ENCODE data around the gene NPSR1.
"Not testable (repeated sequence)": the region's sequence is repeated elsewhere in the genome, so short reads cannot be mapped to it uniquely, and the experiment has no call there.

Gene NPSR1

GRCh38 chr7:34657632-34658268, at the start of gene NPSR1:
NPSR1 (plus strand) TSS chr7:34658218; CDS start chr7:34658413, 195 bp downstream.
- no peak for DNase-seq (ENCODE audit: low read depth in 2 of 2)

DNA sequence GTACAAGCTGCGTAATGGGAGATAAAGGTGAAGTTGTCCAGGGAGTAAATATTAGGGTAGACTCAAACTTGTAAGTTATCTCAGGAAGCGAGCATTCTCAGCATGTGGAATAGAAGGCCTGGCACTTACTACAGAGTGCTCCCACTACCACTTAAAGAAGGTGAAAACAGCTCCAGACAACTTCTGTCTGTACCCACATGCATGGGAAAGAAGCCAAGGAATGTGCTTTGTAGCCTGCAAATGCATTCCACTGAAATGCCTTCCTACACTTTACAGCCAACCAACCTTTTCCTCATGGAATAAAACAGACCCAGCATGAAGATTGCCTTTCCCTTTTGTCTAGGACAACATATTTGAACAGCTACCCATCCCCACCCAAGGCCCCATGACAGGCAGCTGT, 45.4 kb upstream of the NPSR1 start:
- no peak for DNase-seq (ENCODE audit: low read depth in 2 of 2)

DNA sequence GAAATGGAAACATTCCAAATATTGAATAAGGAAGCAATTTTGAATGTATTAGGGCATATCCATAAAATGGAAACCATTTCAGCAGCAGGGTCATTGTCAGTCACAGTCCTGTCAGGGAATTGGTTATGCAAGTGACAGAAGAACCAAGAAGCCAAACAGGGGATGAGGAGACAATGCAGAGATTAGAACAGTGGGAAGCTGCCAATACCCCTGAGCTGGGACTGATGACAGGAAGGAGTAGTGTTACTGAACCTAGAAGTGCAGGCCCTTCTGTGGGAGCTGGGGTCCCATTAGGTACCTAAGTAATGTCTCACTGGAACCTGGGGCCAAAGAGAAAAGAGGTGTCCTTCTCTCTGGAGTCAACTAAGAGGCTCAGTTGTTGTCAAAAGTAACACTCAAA, 37.6 kb upstream of the NPSR1 start:
- no peak for DNase-seq (ENCODE audit: low read depth in 2 of 2)

- DNase-seq (ENCODE audit: low read depth in 2 of 2), result no peak
Observed at GRCh38 chr7:34622182-34622581, 35.8 kb upstream of the NPSR1 start.

DNA sequence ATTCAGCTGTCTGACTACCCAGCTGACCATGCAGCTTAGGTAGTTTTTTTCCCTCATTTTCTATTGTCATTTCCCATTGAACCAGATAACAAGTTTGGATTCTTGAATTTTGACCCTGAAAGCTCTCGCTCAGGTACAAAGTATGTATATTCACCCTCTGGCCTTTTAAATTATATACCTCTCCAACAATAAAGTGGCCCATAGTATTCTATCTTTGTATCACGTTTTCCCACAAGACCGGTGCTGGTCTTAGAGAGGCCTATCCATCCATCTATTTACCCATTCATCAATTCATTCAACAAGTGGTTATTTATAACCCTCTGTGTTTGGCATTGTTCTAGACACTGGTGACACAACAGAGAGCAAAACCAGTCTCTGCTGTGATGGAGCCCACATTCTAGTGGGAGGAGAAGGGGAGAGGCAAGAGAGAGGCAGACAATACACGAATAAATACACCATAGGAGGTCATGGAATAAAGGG, 35.2 kb upstream of the NPSR1 start:
- DNase-seq (ENCODE audit: low read depth in 2 of 2), result no peak

- not testable (repeated sequence) for DNase-seq (ENCODE audit: low read depth in 2 of 2)
Observed at GRCh38 chr7:34628618-34629017, 29.4 kb upstream of the NPSR1 start.

DNA sequence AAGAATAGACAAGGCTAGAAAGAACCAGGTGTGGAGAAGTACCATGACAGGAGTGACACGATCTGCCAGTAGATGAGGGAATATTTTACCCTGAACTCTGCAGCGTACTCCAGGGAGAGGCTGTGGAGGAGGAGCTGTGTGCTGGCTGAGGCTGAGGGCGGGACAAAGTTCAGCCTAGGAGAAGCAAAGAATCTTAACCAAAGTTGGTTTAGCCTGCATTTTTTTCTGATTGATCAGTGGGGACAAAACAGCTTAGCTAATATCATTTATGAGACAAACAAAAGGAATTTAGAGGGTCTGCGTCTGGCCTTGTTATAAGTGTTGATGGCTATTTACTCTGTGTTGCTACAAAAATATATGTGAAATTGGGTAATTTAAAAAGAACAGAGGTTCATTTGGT, 5.2 kb upstream of the NPSR1 start:
- no peak for DNase-seq (ENCODE audit: low read depth in 2 of 2)

GRCh38 chr7:34653787-34654186, 4.2 kb upstream of the NPSR1 start:
- DNase-seq (ENCODE audit: low read depth in 2 of 2), result no peak

DNA sequence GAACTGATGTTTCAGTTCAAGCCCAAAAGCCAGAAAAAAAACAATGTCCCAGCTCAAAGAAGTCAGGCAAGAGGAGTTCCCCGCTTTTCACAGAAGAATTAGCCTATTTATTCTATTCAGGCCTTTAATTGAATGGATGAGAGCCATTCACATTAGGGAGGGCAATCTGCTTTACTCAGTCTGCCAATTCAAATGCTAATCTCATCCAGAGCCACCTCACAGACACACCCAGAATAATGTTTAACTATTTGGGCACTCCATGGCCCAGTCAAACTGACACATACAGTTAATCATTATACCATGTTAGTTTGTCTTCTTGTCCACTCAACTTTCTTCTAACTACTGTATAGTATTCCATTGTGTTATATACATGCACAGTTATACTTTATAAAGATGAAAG, 2.6 kb upstream of the NPSR1 start:
- no peak for DNase-seq (ENCODE audit: low read depth in 2 of 2)

GRCh38 chr7:34656041-34656440, 2.0 kb upstream of the NPSR1 start:
- no peak for DNase-seq (ENCODE audit: low read depth in 2 of 2)

DNA sequence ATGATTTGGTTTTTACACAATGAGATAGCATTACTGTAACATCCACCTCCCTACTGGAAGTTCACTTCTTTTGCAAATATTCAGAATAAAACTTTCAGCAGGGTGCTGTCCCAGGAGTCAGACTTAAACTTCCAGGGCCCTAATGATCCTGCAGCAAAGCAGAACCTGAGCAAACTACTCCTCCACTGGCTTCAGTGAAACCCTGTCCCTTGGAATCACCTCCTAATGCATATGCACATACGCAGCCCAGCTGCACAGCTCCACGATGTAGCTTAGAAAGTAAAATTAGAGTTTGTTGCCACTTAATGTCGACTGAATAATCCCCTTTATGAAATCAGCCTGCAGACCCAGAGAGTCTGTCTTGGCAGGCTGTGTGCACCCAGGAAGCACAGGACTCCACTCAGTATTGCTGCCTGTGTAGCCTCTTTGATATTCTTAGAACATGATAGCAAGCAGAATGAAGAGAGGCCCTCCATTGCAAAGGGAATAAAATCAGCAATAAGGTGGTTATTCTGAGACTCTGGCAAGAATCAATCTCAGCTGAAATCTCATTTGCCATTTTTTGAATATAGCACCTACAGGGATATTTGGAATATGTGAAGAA, 1.6 kb downstream of the NPSR1 start:
- DNase-seq (ENCODE audit: low read depth in 2 of 2), result no peak

DNA sequence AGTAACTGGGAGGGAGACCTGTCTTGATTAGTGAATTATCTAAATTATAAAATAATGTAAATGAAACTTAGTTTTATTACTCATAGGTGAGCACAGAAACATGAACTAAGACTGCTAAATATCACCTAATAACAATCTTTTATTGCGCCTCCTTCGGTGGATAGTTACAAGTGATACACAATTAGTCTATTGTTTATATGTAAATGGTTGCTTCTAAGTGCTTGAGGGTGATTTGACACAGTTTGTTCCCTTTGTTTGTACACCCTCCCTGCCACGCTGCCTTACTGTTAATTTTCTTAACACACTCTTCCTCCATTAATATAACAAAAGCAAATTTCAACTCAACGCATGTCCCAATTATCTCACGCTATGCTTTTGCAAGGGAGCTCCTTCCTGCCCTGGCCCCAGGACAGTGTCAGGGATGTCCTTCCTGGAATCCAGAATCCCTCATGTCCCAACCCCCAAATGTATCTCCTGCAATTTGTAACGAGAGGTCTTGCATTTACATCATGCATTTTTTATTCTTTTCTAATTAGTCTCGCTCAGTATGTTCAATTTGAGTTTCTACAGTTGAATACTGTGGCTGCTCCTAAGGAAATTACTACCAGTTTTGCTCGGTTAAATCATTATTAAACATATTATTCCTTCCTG, 4.2 kb downstream of the NPSR1 start:
- DNase-seq (ENCODE audit: low read depth in 2 of 2), result no peak

GRCh38 chr7:34664755-34665154, 6.7 kb downstream of the NPSR1 start:
- DNase-seq (ENCODE audit: low read depth in 2 of 2), result no peak

- no peak for DNase-seq (ENCODE audit: low read depth in 2 of 2)
Observed at GRCh38 chr7:34672430-34672829, 14.4 kb downstream of the NPSR1 start.

DNA sequence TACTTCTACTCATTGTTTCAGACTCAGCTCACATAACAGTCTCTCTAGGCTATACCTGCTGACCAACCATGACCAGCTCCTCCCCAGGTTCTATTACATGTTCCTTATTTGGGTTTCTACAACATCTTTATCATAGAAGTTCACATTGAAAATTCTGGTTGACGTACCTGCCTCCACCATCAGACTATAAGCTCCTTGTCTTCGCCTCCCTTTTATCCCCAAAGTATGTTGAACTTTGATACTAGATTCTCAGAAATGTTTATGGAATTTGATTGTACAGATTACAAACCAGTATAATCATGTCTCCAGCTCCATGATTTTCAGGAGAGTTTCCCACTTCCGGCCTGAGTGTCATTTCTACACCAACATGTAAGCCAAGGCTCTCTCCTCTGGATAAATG, 15.0 kb downstream of the NPSR1 start:
- no peak for DNase-seq (ENCODE audit: low read depth in 2 of 2)

GRCh38 chr7:34675749-34676374, 17.8 kb downstream of the NPSR1 start:
- DNase-seq (ENCODE audit: low read depth in 2 of 2), result no peak

- no peak for DNase-seq (ENCODE audit: low read depth in 2 of 2)
Observed at GRCh38 chr7:34677491-34677890, 19.5 kb downstream of the NPSR1 start.

DNA sequence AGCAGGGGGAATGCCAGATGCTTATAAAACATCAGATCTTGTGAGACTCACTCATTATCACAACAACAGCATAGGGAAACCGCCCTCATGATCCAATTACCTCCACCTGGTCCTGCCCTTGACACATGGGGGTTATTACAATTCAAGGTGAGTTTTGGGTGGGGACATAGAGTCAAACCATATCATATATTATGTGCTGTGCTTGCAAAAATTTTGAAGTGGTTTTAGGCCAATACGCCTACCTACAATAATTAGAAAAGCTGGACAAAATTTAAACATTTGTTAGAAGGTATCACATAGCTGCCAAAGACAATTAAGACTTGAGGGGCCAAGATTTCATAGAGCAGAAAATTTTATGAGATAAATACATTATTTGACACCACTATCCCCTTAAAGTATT, 29.5 kb downstream of the NPSR1 start:
- no peak for DNase-seq (ENCODE audit: low read depth in 2 of 2)

GRCh38 chr7:34696415-34696814, 38.4 kb downstream of the NPSR1 start:
- no peak for DNase-seq (ENCODE audit: low read depth in 2 of 2)

DNA sequence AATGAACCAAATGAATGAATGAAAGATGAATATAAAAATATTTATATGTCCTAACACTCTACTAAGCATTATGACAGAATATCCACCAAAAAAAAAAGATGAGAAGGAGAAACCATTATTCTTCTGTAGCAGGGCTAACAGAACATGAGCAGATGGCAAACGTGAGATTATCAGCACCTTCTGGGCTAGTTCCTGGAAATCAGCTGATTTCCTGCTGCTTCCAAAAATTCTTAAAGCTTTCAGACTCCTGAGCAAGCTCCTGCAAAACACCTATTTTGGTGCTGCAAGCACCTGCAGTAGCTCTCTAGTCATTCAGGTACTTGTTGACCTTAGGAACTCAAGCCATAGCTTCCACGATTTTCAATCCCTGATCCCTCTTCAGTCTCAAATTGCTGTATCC, 51.8 kb downstream of the NPSR1 start:
- DNase-seq (ENCODE audit: low read depth in 2 of 2), result no peak

GRCh38 chr7:34718867-34719266, 60.8 kb downstream of the NPSR1 start:
- no peak for DNase-seq (ENCODE audit: low read depth in 2 of 2)

GRCh38 chr7:34719636-34720035, 61.6 kb downstream of the NPSR1 start:
- DNase-seq (ENCODE audit: low read depth in 2 of 2), result no peak

DNA sequence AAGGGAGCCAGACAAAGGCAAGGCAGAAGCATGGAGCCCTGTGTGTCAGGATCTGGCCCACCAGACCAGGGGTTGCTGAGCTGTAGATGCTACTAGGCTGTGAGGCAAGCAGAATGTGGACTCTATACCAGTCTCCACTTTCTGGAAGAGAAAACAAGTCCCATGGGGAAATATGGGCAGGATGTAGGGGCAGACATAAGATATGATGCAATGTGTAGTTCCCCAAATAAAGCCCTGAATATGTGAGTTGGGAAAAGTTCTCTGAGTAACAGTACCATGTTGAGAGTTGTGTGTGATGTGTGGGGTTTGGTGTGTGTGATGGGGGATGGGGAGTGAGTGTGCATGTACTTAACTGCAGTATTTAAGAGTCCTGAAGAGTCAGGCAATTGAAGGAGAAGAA, 62.3 kb downstream of the NPSR1 start:
- DNase-seq (ENCODE audit: low read depth in 2 of 2), result no peak

All from stimulated activated CD8-positive, alpha-beta memory T cell treated with anti-CD3 and anti-CD28 coated beads, Interleukin-2, amount 100 ng/mL, for 48 hours (primary cell).